GM20431 (cell line): Measurements from ENCODE around the gene TP53INP2.
"Not testable (repeated sequence)": the region's sequence is repeated elsewhere in the genome, so short reads cannot be mapped to it uniquely, and the experiment has no call there.

Experiments used
- in situ Hi-C: fragments of 300-500 bp; cut with MseI, MboI; formaldehyde crosslinking; loops from one replicate; pipeline ENCODE4 v1.15.0; 2020; ENCODE audit warnings: low sequenced_read_pairs; ENCODE audit not compliant: unreplicated experiment

The TP53INP2 gene

GRCh38 chr20:34704177-34705007, at the start of gene TP53INP2:
TSS of gene TP53INP2 (plus strand) at chr20:34704344. CDS start at chr20:34708740, 4,396 bp downstream.
- in situ Hi-C loops = no loop called here

- in situ Hi-C loops = not testable (repeated sequence)
These were observed 45.5 kb upstream of the TP53INP2 start for GRCh38 chr20:34658654-34659053.

- in situ Hi-C loops = not testable (repeated sequence)
These were observed 42.3 kb upstream of the TP53INP2 start for GRCh38 chr20:34661811-34662210.

- in situ Hi-C loops = no loop called here
These were observed 40.8 kb upstream of the TP53INP2 start for GRCh38 chr20:34663213-34663943.

GRCh38 chr20:34664751-34665150, 39.4 kb upstream of the TP53INP2 start:
- in situ Hi-C loops = not testable (repeated sequence)

GRCh38 chr20:34669094-34669493, 35.0 kb upstream of the TP53INP2 start:
- in situ Hi-C loops = no loop called here

GRCh38 chr20:34673412-34673811, 30.7 kb upstream of the TP53INP2 start:
- in situ Hi-C loops = no loop called here

- in situ Hi-C loops = no loop called here
These were observed 28.6 kb upstream of the TP53INP2 start for GRCh38 chr20:34675561-34675960.

GRCh38 chr20:34675993-34676641, 28.0 kb upstream of the TP53INP2 start:
- in situ Hi-C loops = no loop called here

- in situ Hi-C loops = no loop called here
These were observed 27.3 kb upstream of the TP53INP2 start, which contains the start of gene PIGU for GRCh38 chr20:34676642-34677373. TSS of gene PIGU (minus strand) at chr20:34677092. CDS start at chr20:34677085, 7 bp downstream.

- in situ Hi-C loops = no loop called here
These were observed 23.5 kb upstream of the TP53INP2 start for GRCh38 chr20:34680586-34681175.

- in situ Hi-C loops = no loop called here
These were observed 20.5 kb upstream of the TP53INP2 start for GRCh38 chr20:34683667-34684066.

- in situ Hi-C loops = no loop called here
These were observed 14.7 kb upstream of the TP53INP2 start for GRCh38 chr20:34689486-34689885.

- in situ Hi-C loops = no loop called here
These were observed 12.3 kb upstream of the TP53INP2 start for GRCh38 chr20:34691838-34692237.

- in situ Hi-C loops = no loop called here
These were observed 10.7 kb upstream of the TP53INP2 start for GRCh38 chr20:34693414-34693813.

- in situ Hi-C loops = no loop called here
These were observed 2.6 kb upstream of the TP53INP2 start for GRCh38 chr20:34701405-34702085.

- in situ Hi-C loops = no loop called here
These were observed 1.1 kb upstream of the TP53INP2 start for GRCh38 chr20:34703061-34703423.

- in situ Hi-C loops = no loop called here
These were observed 544 bp upstream of the TP53INP2 start for GRCh38 chr20:34703424-34704176.
